GM11168 (cell line): ENCODE data around the gene DAND5.

Experiments
- in situ Hi-C: fragments of 300-500 bp; cut with MboI; formaldehyde crosslinking; loops from one replicate; pipeline ENCODE4 v1.12.0; 2022; ENCODE audit warnings: low sequenced_read_pairs; ENCODE audit not compliant: unreplicated experiment

The DAND5 gene

DNA sequence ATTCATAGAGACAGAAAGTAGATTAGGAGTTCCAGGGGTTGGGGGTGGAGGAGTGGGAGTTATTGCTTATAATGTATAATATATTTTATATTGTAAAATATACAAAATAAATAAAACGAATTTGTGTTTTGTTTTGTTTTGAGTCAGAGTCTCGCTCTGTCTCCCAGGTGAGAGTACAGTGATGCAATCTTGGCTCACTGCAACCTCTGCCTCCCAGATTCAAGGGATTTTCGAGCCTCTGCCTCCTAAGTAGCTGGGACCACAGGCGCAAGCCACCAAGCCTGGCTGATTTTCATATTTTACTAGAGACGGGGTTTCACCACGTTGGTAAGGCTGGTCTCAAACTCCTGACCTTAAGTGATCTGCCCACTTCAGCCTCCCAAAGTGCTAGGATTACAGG is 9.9 kb upstream of the DAND5 start:
- in situ Hi-C loops = no loop called here

GRCh38 chr19:12965017-12965811 is 4.2 kb upstream of the DAND5 start:
- in situ Hi-C loops = no loop called here

DNA sequence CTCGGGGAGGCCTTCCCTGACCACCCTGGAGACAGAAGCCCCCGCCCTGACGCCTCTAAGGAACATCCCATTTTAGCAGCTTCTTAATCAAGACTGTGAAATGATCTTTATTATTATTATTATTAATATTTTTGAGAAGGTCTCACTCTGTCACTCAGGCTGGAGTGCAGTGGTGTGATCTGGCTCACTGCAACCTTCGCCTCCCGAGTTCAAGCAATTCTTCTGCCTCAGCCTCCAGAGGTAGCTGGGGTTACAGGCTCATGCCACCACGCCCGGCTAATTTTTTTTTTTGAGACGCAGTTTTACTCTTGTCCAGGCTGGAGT is 3.6 kb upstream of the DAND5 start:
- in situ Hi-C loops = no loop called here

- in situ Hi-C loops = no loop called here
These were observed 1.5 kb upstream of the DAND5 start for GRCh38 chr19:12967907-12968306.

DNA sequence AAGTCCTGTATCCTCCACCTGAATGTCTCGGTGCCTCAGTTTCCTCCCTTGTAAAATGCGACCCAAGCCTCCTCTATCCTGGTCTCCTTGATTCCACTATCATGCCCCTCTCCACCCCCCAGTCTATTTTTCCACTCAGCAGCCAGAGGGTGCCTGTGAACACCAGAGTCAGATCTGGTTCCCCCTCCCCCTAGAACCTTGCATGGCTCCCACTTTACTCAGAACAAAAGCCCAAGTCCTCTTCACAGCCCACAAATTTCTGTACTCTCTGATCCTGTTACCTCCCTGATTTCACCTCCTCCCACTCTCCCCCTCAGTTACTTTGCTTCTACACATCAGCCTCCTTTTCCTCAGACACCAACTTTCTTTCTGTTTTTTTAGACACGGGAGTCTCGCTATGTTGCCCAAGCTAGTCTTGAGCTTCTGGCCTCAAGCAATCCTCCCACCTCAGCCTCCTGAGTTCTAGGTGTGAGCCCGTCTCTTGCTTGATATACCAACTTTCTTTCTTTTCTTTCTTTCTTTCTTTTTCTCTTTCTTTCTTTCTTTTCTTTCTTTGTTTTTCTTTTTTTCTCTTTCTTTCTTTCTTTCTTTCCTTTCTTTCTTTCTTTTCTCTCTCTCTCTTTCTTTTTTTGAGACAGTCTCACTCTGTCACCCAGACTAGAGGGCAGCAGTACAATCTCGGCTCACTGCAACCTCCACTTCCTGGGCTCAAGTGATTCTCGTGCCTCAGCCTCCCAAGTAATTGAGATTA is 869 bp downstream of the DAND5 start:
- in situ Hi-C loops = loop anchor here (5.0 to 10.0 kb wide), 2 partner anchors 55 to 122 kb away; no protein-coding TSS in a partner anchor

DNA sequence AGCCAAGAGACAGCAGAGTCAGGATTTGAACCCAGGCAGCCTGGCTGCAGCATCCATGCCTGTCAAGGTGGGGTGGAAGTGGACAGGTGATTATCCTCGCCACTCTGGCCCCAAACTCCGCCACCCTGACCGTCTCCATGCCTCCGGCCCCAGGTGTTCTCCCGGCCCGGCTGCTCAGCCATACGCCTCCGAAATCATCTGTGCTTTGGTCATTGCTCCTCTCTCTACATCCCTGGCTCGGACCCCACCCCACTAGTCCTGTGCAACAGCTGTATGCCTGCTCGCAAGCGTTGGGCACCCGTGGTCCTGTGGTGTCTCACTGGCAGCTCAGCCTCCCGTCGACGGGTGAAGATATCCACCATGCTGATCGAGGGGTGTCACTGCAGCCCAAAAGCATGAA is 3.9 kb downstream of the DAND5 start:
- in situ Hi-C loops = loop anchor here (5.0 to 10.0 kb wide), 2 partner anchors 52 to 119 kb away; no protein-coding TSS in a partner anchor

DNA sequence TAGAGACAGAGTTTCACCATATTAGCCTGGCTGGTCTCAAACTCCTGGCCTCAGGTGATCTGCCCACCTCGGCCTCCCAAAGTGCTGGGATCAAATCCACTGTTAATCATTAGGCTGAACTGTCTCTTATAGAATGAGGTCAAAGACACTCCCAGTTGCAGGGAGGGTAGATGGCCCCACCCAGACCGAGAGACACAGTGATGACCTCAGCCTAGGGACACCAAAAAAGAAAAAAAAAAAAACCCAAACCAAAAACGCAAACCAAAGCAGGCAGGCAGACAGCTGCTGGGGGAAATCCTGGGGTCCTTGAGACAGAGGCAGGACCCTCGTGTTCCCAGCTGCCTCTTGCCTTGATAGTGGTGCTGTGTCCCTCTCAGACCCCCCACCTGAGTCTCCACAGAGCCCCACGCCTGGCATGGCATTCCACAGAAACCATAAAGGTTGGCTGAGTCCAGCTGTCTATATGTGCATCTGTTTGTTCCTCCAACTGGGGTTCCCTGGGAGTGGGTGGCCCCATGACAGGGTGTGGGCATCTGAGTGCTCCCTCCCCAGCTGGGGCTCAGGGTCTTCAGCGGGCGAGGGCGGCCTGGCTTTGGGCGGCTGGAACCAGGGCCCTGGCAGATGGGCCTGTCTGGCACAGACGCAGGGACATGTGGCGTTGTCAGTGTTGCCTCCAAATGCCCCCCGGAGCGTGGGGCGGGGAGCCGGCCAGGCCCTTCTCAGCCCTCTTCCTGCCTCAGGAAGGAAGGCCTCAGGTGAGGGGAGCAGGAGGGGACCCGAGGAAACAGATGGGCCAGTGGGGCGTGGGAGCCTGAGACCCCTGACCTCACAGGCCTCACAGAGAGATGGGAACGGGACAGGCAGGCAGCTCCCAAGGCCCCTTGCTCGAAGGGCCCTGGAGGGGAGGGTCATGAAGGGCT is 5.2 kb downstream of the DAND5 start:
- in situ Hi-C loops = loop anchor here (5.0 to 10.0 kb wide), 2 partner anchors 50 to 118 kb away; no protein-coding TSS in a partner anchor

DNA sequence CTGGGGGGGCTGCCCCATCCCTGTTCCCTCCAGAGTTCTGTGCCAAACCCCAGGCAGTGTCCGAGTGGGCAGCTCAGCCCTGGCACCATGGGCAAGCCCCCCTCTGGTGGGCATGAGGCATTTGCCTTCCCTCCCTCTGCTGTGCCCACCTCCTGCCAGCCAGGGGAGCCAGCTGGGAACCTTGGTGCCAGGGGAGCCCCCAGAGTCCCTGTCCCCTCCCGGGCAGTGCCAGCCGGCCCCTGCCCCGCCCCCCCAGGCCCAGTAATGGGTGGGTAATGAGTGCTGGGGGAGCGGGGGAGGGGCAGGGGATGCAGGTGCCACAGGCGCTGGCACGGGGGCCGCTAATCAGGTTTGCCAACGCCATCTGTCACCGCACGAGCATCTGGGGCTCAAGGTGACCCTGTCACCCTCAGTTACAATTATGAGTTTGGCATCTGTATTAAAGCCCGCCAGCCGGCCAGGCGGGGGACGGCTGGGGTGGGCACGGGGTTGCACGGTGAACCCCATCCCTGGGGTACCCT is 5.9 kb downstream of the DAND5 start:
- in situ Hi-C loops = loop anchor here (10.0 kb wide), 1 partner anchor 50 kb away; no protein-coding TSS in a partner anchor

DNA sequence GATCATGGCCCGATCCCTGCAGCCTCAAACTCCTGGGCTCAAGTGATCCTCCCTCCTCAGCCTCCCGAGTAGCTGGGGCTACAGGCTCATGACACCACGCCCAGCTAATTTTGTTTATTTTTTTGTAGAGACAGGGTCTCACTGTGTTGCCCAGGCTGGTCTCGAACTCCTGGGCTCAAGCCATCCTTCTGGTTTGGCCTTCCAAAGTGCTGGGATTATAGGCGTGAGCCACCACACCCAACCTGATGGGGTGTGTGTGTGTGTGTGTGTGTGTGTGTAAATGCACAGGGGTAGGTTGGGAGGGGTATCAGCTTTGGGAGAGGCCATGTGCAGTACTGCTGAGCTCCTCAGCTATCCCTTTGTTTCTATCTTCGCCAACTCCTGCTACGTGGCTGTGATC is 6.7 kb downstream of the DAND5 start:
- in situ Hi-C loops = loop anchor here (10.0 kb wide), 1 partner anchor 49 kb away; no protein-coding TSS in a partner anchor

- in situ Hi-C loops = loop anchor here (10.0 kb wide), 1 partner anchor 45 kb away; no protein-coding TSS in a partner anchor
These were observed 10.6 kb downstream of the DAND5 start for GRCh38 chr19:12979974-12980373.

DNA sequence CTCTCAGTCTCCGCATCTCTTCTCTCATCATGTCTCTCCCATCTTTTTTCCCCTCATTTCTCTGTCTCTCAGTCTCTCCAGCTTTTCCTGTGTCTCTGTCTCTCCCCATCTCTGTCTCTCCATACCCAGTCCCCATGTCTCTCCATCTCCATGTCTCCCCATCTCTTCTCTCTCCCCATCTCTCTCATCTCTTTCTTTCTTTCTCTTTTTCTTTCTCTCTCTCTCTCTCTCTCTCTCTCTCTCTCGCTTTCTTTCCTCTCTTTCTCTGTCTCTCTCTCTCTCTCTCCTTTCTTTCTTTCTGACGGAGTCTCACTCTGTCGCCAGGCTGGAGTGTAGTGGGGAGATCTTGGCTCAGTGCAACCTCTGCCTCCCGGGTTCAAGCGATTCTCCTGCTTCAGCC is 13.3 kb downstream of the DAND5 start:
- in situ Hi-C loops = no loop called here

DNA sequence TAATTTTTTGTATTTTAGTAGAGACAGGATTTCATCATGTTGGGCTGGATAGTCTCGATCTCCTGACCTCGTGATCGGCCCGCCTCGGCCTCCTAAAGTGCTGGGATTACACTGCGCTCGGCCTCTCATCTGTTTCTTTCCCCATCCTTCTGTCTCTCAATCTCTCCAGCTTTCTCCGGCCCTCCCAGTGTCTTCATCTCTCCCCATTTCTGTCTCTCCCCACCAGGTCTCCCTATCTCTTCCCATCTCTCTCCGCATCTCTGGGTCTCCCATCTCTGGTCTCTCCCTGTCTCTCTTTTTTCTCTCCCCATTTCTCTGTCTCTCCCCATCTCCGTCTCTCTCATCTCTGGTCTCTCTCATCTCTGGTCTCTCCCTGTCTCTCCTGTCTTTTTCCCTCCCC is 13.7 kb downstream of the DAND5 start:
- in situ Hi-C loops = no loop called here

- in situ Hi-C loops = no loop called here
These were observed 14.3 kb downstream of the DAND5 start for GRCh38 chr19:12983542-12984142.

DNA sequence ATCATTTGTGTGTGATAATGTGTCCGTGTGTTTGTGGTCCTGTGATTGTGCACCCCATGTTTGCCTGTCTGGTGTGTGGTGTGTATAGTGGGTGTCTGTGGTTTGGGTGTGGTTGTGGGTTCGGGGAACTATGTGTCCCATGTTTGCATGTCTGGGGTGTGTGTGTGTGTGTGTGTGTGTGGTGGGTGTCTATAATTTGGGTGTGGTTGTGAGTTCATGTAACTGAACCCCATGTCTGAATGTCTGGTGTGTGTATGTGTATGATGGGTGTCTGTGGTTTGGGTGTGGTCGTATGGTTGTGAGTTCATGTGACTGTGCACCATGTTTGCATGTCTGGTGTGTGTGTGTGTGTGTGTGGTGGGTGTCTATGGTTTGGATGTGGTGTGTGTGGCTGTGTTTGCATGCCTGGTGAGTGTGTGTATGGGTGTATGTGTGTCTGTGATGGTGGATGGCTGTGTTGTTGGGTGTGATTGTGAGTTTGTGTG is 14.8 kb downstream of the DAND5 start:
- in situ Hi-C loops = no loop called here

DNA sequence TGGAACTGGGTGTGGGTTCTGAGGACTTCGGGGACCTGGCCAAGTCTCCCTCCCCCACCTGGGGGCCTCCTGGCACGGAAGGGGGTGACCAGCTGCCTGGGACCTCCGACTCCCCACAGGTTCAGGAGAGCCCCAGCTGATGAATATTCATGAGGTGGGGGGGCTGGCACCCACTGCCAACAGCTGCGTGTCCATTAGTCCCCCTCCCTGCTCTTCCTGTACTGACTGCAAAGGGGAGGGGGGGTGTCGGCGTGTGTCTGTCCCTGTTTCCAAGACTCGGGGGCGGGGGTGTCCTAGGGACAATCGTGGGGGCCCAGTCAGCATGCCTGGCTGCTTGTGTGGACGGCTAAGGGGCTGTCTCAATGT is 15.3 kb downstream of the DAND5 start:
- in situ Hi-C loops = no loop called here

DNA sequence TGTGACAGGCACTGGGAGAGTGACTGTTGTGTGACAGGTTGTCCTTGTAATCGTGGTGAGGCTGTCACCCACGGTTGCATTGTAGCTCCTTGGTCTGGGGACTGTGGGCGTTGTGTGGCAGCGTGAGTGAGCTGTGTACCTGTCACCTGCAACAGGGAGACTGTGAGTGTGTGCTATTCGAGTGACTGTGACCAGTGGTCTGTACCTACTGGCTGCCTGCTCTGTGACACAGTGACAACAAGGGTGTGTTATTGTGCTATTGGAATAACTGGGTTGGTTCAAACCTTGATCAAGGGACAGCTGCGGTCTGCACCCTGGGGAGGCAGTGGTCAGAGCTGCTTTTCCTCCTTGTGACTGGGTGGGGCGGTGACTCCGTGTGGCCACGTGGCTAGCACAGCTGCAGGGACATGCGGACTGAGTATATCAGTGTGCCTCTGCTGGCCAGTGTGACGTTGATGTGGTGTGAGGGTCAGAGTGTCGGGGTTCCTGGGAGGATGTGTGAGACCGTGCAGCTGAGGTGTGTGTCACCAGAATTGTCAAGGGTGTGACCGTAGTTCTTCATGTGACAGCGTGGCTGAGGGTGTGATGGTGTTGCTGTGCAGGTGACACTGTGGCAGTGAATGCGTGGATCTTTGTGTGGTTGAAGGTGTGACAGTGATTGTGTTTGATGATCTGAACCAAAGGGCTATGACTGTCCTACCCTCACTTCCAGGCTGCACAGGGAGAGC is 15.8 kb downstream of the DAND5 start:
- in situ Hi-C loops = no loop called here

- in situ Hi-C loops = no loop called here
These were observed 17.4 kb downstream of the DAND5 start for GRCh38 chr19:12986726-12987125.

DNA sequence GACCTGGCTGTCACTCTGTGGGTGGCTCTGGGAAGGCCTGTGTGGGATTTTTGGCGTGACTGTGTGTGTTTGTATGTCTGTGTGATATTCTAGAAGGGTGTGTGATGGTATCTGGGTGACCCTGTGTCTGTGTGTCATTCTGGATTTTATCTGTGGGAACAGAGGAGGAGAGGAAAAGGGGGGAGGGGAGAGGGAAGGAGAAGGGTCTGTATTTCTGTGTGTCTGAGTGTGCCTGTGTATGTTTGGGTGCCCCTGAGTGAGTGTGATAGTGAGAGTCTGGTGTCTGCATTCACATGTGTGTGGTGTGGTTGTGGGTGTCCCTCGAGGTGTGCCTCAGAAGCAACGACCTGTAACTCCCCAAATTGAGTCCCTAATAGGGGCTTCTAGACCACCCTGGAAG is 17.8 kb downstream of the DAND5 start:
- in situ Hi-C loops = no loop called here

DNA sequence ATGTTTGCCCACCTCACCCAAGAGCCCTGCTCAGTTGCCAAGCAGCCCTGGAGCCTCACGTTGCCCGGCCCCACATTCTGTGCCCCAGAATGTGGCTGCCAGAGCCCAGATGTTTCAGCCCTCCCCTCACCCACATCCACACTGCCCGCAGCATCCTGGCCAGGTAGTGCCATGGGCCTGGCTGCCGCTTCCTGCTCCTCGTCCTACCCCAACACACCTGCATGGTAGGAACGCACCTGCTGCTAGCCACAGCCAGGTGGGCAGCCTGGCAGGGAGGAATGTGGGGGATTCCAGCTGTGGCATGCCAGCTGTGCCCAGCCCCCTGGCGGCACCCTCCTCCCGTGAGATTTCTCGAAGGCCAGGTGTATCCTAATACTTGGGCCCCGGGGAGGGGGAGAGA is 18.4 kb downstream of the DAND5 start:
- in situ Hi-C loops = no loop called here
